Measurements from ENCODE around the gene PRSS33. TPM values are rescaled to one million over a fixed set of nuclear protein-coding genes. Genes with fewer than 3 reads are reported as not detected.

Gene PRSS33
- total RNA-seq, 1 donor from 2014 or later = not detected

GRCh38 chr16:2734844-2735515 is 52.4 kb downstream of the PRSS33 start:
- no peak overlapping the region for H3K4me3 ChIP-seq (ENCODE audit: low read depth, low read length)
- no peak for DNase-seq (ENCODE audit: low read depth)
- no peak for TF ChIP-seq CTCF (IDR thresholded peaks at IDR 0.05; ENCODE audit: insufficient read depth, low read length, poor library complexity, severe bottlenecking)

More at GRCh38 chr16:2734844-2735515, 52.4 kb downstream of the PRSS33 start:
- Histone ChIP-seq H3K36me3 (ENCODE audit: control insufficient read depth, insufficient read depth, low read length) (no peaks in the 10 kb centered on the region), H3K27me3 (ENCODE audit: control insufficient read depth, insufficient read depth, low read length) (no peaks in the 10 kb centered on the region)

Other genes starting within 250 kb of the PRSS33 start
- 27.0 and 30.5 TPM in 2 replicates for gene PDPK1, start 249.5 kb downstream of the PRSS33 start, total RNA-seq
- 47.4 and 47.8 TPM in 2 replicates for gene KCTD5, start 105.0 kb downstream of the PRSS33 start, total RNA-seq
- gene PRSS27, start 67.3 kb downstream of the PRSS33 start, total RNA-seq = 2.9 and 3.1 TPM in 2 replicates
- 82.6 and 136 TPM in 2 replicates for gene SRRM2, start 34.9 kb downstream of the PRSS33 start, total RNA-seq
- 557 and 714 TPM in 2 replicates for gene ELOB, start 10.3 kb downstream of the PRSS33 start, total RNA-seq
- not detected in 2 replicates for gene PRSS41, start 10.9 kb upstream of the PRSS33 start, total RNA-seq
- gene PRSS21, start 29.7 kb upstream of the PRSS33 start, total RNA-seq = 0.29 and 3.0 TPM in 2 replicates
- 1.1 and 2.8 TPM in 2 replicates for gene ZG16B, start 42.7 kb upstream of the PRSS33 start, total RNA-seq
- 71.8 and 76.0 TPM in 2 replicates for gene PRSS22, start 70.6 kb upstream of the PRSS33 start, total RNA-seq
- gene FLYWCH2, start 95.7 kb upstream of the PRSS33 start, total RNA-seq = 58.6 and 69.5 TPM in 2 replicates
- gene FLYWCH1, start 124.4 kb upstream of the PRSS33 start, total RNA-seq = 48.4 and 66.1 TPM in 2 replicates
- 0.04 and 1.3 TPM in 2 replicates for gene KREMEN2, start 176.7 kb upstream of the PRSS33 start, total RNA-seq
- 14.2 and 15.2 TPM in 2 replicates for gene PAQR4, start 181.8 kb upstream of the PRSS33 start, total RNA-seq
- gene PKMYT1, start 192.9 kb upstream of the PRSS33 start, total RNA-seq = 5.1 and 6.1 TPM in 2 replicates
- gene CLDN9, start 225.4 kb upstream of the PRSS33 start, total RNA-seq = 1.0 and 3.1 TPM in 2 replicates
- 319 and 359 TPM in 2 replicates for gene CLDN6, start 230.6 kb upstream of the PRSS33 start, total RNA-seq
- gene TNFRSF12A, start 232.8 kb upstream of the PRSS33 start, total RNA-seq = 572 and 754 TPM in 2 replicates
- 10.2 and 18.4 TPM in 2 replicates for gene HCFC1R1, start 236.4 kb upstream of the PRSS33 start, total RNA-seq
- 12.2 and 17.0 TPM in 2 replicates for gene THOC6, start 236.5 kb upstream of the PRSS33 start, total RNA-seq
- 6.9 and 9.2 TPM in 2 replicates for gene BICDL2, start 249.4 kb upstream of the PRSS33 start, total RNA-seq